ENCODE measurements around the gene ZMAT5.

ZMAT5 gene

DNA sequence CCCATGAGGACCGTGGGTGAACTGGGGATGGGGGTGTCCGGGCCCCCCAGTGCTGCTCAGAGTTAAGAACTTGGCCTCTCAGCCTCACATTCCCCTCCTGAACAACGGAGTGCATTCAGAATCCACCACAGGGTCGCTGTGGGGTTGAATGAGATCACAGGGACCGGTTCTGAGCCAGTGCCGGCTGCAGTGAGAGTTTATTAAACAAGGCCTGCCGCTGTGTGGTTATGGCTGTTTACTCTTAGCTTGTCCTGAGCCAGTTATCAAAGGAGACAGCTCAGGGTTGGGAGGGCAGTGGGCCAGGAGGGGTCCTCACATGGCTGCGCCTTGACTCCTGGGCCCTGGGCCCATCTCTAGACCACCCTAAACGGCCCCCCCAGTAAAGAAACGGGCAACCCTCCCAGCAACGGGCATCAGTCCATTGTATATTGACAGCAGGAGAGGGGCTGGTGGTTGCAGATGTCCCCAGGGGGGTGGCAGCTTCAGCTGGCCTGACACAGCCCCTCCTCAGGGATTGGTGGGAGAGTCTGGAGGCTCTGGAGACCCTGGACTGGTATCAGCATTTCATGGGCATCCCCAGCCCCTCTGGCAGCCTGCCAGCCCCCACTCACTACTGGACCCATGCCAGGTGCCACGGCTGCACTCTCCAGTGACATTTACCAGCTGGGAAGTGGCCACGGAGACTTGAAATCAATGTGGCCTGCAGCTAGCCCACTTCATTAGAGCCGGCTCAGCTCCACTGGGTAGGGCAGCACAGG, 62.1 kb downstream of the ZMAT5 start:
- 71% methylated on average over 13 of the region's 14 CpGs for WGBS (ENCODE audit: insufficient coverage)
- no peaks in the 10 kb centered on the region for H3K9me3 ChIP-seq (ENCODE audit: control extremely low read depth in 1 of 5, control insufficient read depth in 4 of 5, insufficient read depth in 2 of 5, low read depth in 1 of 5, low read length in 4 of 5)
- H3K27me3 ChIP-seq (replicated peaks in 2 of 5; ENCODE audit: control insufficient read depth in 4 of 5, insufficient read depth in 5 of 5, low read length in 4 of 5), result peaks cover 0 to 7% (median 4%) of the 10 kb centered on the region in 5 experiments
- no peak overlapping the region for H3K4me3 ChIP-seq (ENCODE audit: control insufficient read depth in 1 of 7, extremely low read depth in 1 of 7, insufficient read depth in 4 of 7, low read depth in 2 of 7, low read length in 6 of 7)
- no peak overlapping the region for H3K27ac ChIP-seq (ENCODE audit: insufficient read depth in 1 of 2, low read depth in 1 of 2, low read length in 2 of 2, poor library complexity in 1 of 2, severe bottlenecking in 2 of 2)
- CTCF ChIA-PET, result interaction anchor here (1.1 kb wide), 1 partner anchor 12 kb away, joined by 3 read pairs; no protein-coding TSS in a partner anchor
- H3K4me1 ChIP-seq (ENCODE audit: control extremely low read depth in 1 of 4, control insufficient read depth in 4 of 4, insufficient read depth in 4 of 4, low read length in 3 of 4), result peaks cover 0 to 40% (median 27%) of the 10 kb centered on the region in 4 experiments
- POLR2A ChIA-PET, result interaction anchor here (0.6 kb wide), 1 partner anchor 78 kb away, joined by 4 read pairs; no protein-coding TSS in a partner anchor
- H3K36me3 ChIP-seq (ENCODE audit: control insufficient read depth in 4 of 4, insufficient read depth in 4 of 4, low read length in 3 of 4), result no peaks in the 10 kb centered on the region
- no peak for DNase-seq

- CTCF ChIA-PET, result no interaction called here
- POLR2A ChIA-PET, result no interaction called here
- peaks cover 0 to 2% (median 0%) of the 10 kb centered on the region in 4 experiments for H3K36me3 ChIP-seq (ENCODE audit: control insufficient read depth in 4 of 4, insufficient read depth in 4 of 4, low read length in 3 of 4)
Observed at GRCh38 chr22:29703569-29704195, 63.1 kb downstream of the ZMAT5 start.

DNA sequence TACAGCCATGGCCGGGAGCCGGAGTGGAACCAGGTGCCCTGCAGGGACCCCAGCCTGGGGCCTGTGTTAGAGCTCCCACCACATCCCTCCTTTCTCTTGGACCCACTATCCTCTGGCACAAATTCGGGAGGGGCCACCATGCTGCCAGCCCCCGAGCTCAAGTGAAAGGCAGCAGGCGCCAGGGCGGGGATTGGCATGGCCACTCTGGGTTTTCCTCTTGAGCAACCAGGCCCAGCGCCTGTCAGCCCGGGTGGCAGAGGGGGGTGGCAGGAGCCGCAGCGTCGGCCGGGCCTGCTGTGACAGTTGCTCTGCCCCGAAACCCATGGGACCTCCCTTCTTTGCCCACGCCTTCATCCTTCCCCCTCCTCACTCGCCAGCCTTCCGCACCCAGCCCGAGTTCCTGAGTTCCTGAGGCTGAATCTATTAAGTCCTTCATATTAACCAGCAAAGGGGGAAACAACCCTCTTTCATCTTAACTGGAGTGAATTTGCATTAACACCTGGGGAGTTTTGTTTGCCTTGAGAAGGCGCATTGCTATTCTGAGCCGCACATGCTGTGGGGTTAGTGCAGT, 63.8 kb downstream of the ZMAT5 start:
- Histone ChIP-seq H3K9me3 (ENCODE audit: control extremely low read depth in 1 of 5, control insufficient read depth in 4 of 5, insufficient read depth in 2 of 5, low read depth in 1 of 5, low read length in 4 of 5) (no peaks in the 10 kb centered on the region), H3K27me3 (replicated peaks in 2 of 5; ENCODE audit: control insufficient read depth in 4 of 5, insufficient read depth in 5 of 5, low read length in 4 of 5) (peaks cover 0 to 7% (median 0%) of the 10 kb centered on the region in 5 experiments), H3K4me1 (ENCODE audit: control extremely low read depth in 1 of 4, control insufficient read depth in 4 of 4, insufficient read depth in 4 of 4, low read length in 3 of 4) (peaks cover 0 to 40% (median 27%) of the 10 kb centered on the region in 4 experiments), H3K4me3 (ENCODE audit: control insufficient read depth in 1 of 7, extremely low read depth in 1 of 7, insufficient read depth in 4 of 7, low read depth in 2 of 7, low read length in 6 of 7) (peak overlapping the region in 2 of 7 experiments; percentile 25 to 38), H3K27ac (ENCODE audit: insufficient read depth in 1 of 2, low read depth in 1 of 2, low read length in 2 of 2, poor library complexity in 1 of 2, severe bottlenecking in 2 of 2) (no peak overlapping the region), H3K36me3 (ENCODE audit: control insufficient read depth in 4 of 4, insufficient read depth in 4 of 4, low read length in 3 of 4) (peaks cover 0 to 4% (median under 1%) of the 10 kb centered on the region in 4 experiments)
- 16% methylated on average over 15 of the region's 19 CpGs for WGBS (ENCODE audit: insufficient coverage)
- ChIA-PET POLR2A (no interaction called here), CTCF (interaction anchor here (0.9 to 2.2 kb wide), 3 partner anchors 9 to 135 kb away, joined by 3 to 7 read pairs (median 6); partner anchors contain the start of gene ASCC2)
- DNase-seq, result peak; percentile 29 to 76 (median 68)

More at GRCh38 chr22:29703569-29704195, 63.1 kb downstream of the ZMAT5 start:
- peaks cover 0 to 40% (median 27%) of the 10 kb centered on the region in 4 experiments for H3K4me1 ChIP-seq (ENCODE audit: control extremely low read depth in 1 of 4, control insufficient read depth in 4 of 4, insufficient read depth in 4 of 4, low read length in 3 of 4)
- peaks cover 0 to 7% (median 0%) of the 10 kb centered on the region in 5 experiments for H3K27me3 ChIP-seq (replicated peaks in 2 of 5; ENCODE audit: control insufficient read depth in 4 of 5, insufficient read depth in 5 of 5, low read length in 4 of 5)
- no peaks in the 10 kb centered on the region for H3K9me3 ChIP-seq (ENCODE audit: control extremely low read depth in 1 of 5, control insufficient read depth in 4 of 5, insufficient read depth in 2 of 5, low read depth in 1 of 5, low read length in 4 of 5)
- WGBS (ENCODE audit: insufficient coverage), result 78% methylated on average over 4 of the region's 7 CpGs
- DNase-seq, result no peak
- peak overlapping the region in 1 of 7 experiments; percentile 6 for H3K4me3 ChIP-seq (ENCODE audit: control insufficient read depth in 1 of 7, extremely low read depth in 1 of 7, insufficient read depth in 4 of 7, low read depth in 2 of 7, low read length in 6 of 7)
- no peak overlapping the region for H3K27ac ChIP-seq (ENCODE audit: insufficient read depth in 1 of 2, low read depth in 1 of 2, low read length in 2 of 2, poor library complexity in 1 of 2, severe bottlenecking in 2 of 2)

DNA sequence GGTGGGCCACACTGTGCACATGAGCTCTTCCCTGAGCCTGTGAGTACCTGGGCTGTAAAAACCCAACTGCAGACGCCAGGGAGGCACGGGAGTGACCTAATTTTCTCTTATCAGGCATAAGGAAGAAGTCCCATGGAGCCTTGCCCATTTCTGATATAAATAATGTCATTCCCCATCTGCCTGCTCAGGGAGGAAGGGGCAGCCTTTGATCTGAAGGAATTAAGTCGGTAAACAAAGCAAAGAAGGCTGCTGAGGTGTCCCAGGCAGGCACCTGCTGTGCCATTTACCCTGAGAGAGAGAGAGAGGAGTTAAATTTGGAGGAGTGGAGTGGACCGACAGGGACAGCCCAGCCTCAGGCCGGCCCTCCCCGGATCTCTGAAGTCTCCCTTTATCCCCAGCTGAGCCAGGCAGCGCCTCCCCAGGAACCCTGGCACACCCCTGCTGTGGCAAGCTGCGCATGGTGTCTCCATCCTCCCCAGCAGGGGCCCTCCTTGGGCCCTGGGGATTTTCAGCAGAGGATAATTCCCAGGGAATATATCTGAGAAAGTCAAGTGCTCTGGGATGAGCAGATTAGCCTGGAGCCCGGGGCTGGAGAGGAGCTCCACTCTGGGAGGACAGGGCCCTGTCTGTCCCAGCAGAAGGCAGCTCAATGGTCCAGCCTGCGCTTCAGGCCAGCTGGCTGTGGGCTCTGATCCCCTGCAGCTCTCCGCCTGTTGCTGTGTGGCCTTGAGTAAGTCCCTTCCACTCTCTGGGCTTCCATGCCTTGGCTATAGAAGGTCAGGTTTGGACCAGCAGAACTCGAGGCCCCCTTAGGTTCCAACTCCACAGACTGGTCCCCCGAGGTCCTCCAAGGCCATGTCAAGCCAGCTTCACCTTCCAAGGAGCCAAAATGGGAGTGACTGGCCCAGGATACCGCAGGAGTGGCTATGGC, 64.5 kb downstream of the ZMAT5 start:
- DNase-seq, result no peak
- peaks cover 0 to 40% (median 27%) of the 10 kb centered on the region in 4 experiments for H3K4me1 ChIP-seq (ENCODE audit: control extremely low read depth in 1 of 4, control insufficient read depth in 4 of 4, insufficient read depth in 4 of 4, low read length in 3 of 4)
- peak overlapping the region in 2 of 7 experiments; percentile 4 to 25 for H3K4me3 ChIP-seq (ENCODE audit: control insufficient read depth in 1 of 7, extremely low read depth in 1 of 7, insufficient read depth in 4 of 7, low read depth in 2 of 7, low read length in 6 of 7)
- peaks cover 0 to 8% (median 2%) of the 10 kb centered on the region in 4 experiments for H3K36me3 ChIP-seq (ENCODE audit: control insufficient read depth in 4 of 4, insufficient read depth in 4 of 4, low read length in 3 of 4)
- peaks cover 0 to 7% (median 0%) of the 10 kb centered on the region in 5 experiments for H3K27me3 ChIP-seq (replicated peaks in 2 of 5; ENCODE audit: control insufficient read depth in 4 of 5, insufficient read depth in 5 of 5, low read length in 4 of 5)
- ChIA-PET CTCF (interaction anchor here (0.7 to 2.2 kb wide), 8 partner anchors 9 to 136 kb away, joined by 3 to 7 read pairs (median 4); partner anchors contain the start of gene ASCC2), POLR2A (interaction anchor here (1.0 kb wide), 1 partner anchor 31 kb away, joined by 5 read pairs; no protein-coding TSS in a partner anchor)
- 70% methylated on average over 11 of the region's 14 CpGs for WGBS (ENCODE audit: insufficient coverage)
- H3K9me3 ChIP-seq (ENCODE audit: control extremely low read depth in 1 of 5, control insufficient read depth in 4 of 5, insufficient read depth in 2 of 5, low read depth in 1 of 5, low read length in 4 of 5), result no peaks in the 10 kb centered on the region
- no peak overlapping the region for H3K27ac ChIP-seq (ENCODE audit: insufficient read depth in 1 of 2, low read depth in 1 of 2, low read length in 2 of 2, poor library complexity in 1 of 2, severe bottlenecking in 2 of 2)

DNA sequence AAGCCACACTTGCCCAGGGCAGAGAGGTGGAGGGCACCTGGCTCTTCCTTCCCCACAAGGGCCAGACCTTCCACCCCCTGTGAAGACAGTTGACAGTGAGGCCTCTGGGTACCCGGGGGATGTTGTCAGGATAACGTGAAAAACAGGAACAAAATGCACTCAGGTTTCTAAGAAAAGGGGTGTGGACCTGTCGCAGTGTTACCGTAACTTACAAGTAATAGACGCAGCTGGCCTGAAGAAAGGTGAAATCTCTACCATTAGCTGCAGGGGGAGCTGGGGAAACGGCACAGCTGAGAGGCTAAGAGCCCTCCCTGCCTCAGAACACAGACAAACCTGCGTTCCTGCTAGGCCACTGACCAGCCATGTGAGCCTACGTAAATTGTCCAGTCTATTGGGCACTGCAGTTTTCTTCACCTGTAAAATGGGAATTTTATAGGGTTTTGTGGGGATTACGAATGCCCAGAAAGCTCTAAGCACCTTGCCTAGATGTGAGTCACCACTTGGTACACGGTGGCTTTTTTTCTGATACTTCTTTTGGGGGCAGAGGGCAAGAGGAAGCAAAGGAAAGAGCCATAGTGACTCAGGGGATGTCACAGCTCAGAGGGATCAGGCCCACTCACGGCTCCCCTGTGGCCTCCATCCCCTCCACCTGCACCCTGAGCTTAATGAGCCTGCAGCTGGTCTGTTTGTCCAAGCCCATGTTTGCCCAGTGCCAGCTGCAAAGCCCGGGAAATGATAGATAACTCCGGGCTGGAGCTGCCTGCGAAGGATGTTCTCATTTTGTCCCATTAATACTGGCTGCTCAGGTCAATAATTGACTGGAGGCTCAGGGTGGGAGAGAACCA, 65.4 kb downstream of the ZMAT5 start:
- peaks cover 0 to 14% (median 5%) of the 10 kb centered on the region in 4 experiments for H3K36me3 ChIP-seq (ENCODE audit: control insufficient read depth in 4 of 4, insufficient read depth in 4 of 4, low read length in 3 of 4)
- H3K4me1 ChIP-seq (ENCODE audit: control extremely low read depth in 1 of 4, control insufficient read depth in 4 of 4, insufficient read depth in 4 of 4, low read length in 3 of 4), result peaks cover 0 to 38% (median 27%) of the 10 kb centered on the region in 4 experiments
- POLR2A ChIA-PET, result interaction anchor here (1.0 kb wide), 1 partner anchor 32 kb away, joined by 5 read pairs; no protein-coding TSS in a partner anchor
- H3K27me3 ChIP-seq (replicated peaks in 2 of 5; ENCODE audit: control insufficient read depth in 4 of 5, insufficient read depth in 5 of 5, low read length in 4 of 5), result peaks cover 0 to 3% (median 0%) of the 10 kb centered on the region in 5 experiments
- peak; percentile 61 to 90 (median 85) for DNase-seq
- peak overlapping the region in 1 of 7 experiments; percentile 36 for H3K4me3 ChIP-seq (ENCODE audit: control insufficient read depth in 1 of 7, extremely low read depth in 1 of 7, insufficient read depth in 4 of 7, low read depth in 2 of 7, low read length in 6 of 7)
- WGBS (ENCODE audit: insufficient coverage), result 28% methylated on average over 12 of the region's 14 CpGs
- peak overlapping the region in 1 of 2 experiments; percentile 8 for H3K27ac ChIP-seq (ENCODE audit: insufficient read depth in 1 of 2, low read depth in 1 of 2, low read length in 2 of 2, poor library complexity in 1 of 2, severe bottlenecking in 2 of 2)
- H3K9me3 ChIP-seq (ENCODE audit: control extremely low read depth in 1 of 5, control insufficient read depth in 4 of 5, insufficient read depth in 2 of 5, low read depth in 1 of 5, low read length in 4 of 5), result no peaks in the 10 kb centered on the region
- CTCF ChIA-PET, result interaction anchor here (0.7 to 2.2 kb wide), 11 partner anchors 10 to 302 kb away, joined by 3 to 7 read pairs (median 4); partner anchors contain the start of gene CABP7
